ELF-1 (cell line): ENCODE data around the gene CCNY.

ENCODE experiments used
- DNase-seq: peaks from one replicate; pipeline ENCODE4 v3.0.0-alpha.2; 2016; ENCODE audit warnings: low read depth, low spot score

Gene CCNY

GRCh38 chr10:35614312-35614711 is 278.0 kb downstream of the CCNY start:
- DNase-seq: no peak
